Measurements from ENCODE around the gene PAX9.

DNA sequence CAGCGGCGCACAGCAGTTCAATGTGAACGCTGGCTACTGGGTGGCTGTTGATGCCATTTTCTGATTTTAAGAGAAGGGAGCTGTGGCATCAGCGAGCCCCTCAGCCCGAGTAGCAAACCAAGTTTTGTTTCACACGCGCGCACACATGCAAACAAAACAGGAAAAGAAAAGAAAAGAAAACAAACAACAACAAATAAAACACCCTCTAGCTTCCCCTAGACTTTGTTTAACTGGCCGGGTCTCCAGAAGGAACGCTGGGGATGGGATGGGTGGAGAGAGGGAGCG, 540 bp downstream of the PAX9 start:
- no peak for TF ChIP-seq POLR2A (IDR thresholded peaks at IDR 0.05)
- TF ChIP-seq, protein P1, sequence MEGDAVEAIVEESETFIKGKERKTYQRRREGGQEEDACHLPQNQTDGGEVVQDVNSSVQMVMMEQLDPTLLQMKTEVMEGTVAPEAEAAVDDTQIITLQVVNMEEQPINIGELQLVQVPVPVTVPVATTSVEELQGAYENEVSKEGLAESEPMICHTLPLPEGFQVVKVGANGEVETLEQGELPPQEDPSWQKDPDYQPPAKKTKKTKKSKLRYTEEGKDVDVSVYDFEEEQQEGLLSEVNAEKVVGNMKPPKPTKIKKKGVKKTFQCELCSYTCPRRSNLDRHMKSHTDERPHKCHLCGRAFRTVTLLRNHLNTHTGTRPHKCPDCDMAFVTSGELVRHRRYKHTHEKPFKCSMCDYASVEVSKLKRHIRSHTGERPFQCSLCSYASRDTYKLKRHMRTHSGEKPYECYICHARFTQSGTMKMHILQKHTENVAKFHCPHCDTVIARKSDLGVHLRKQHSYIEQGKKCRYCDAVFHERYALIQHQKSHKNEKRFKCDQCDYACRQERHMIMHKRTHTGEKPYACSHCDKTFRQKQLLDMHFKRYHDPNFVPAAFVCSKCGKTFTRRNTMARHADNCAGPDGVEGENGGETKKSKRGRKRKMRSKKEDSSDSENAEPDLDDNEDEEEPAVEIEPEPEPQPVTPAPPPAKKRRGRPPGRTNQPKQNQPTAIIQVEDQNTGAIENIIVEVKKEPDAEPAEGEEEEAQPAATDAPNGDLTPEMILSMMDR (IDR thresholded peaks at IDR 0.05) = no peak
- no peak for TF ChIP-seq POLR2AphosphoS5 (IDR thresholded peaks at IDR 0.05)

Data from breast epithelium (tissue), 3 donors.